SK-N-SH (cell line): ENCODE results near the gene MEX3D. TPM values are rescaled to one million over a fixed set of nuclear protein-coding genes. Genes with fewer than 3 reads are reported as not detected.
A peak's percentile ranks its signal among the peaks of the same experiment; 100 is the strongest.

Source experiments
- CTCF ChIA-PET: fragments of 300-600, 350-600 bp; formaldehyde crosslinking; extraction: SDS; loops from one replicate; lab custom pipeline; 2021; lab: Yijun Ruan, JAX
- POLR2A ChIA-PET: fragments of 350-600 bp; sonication (Branson Sonifier 250); formaldehyde crosslinking; extraction: SDS; loops from one replicate; lab custom pipeline; 2020; ENCODE audit warnings: antibody characterized with exemption, inconsistent platforms; lab: Yijun Ruan, JAX
- DNase-seq: peaks from one replicate; pipeline ENCODE4 v3.0.0; 2012
- H2AFZ ChIP-seq: fragments of 200-600 bp; sonication (generic); 2 replicates; pipeline ENCODE4 v1.8.1; 2016; ENCODE audit warnings: antibody characterized with exemption, mild to moderate bottlenecking, low read depth
- H3F3A ChIP-seq: fragments of 200-600 bp; sonication (generic); replicated peaks from 2 replicates; pipeline ENCODE3; 2016; ENCODE audit warnings: antibody characterized with exemption, mild to moderate bottlenecking; ENCODE audit not compliant: insufficient read depth
- H3K27ac ChIP-seq, 2 experiments: fragments of 200-500 bp in 1 of 2; fragments of 200-600 bp in 1 of 2; sonication (Bioruptor generic) in 1 of 2; sonication (generic), shearing (Covaris generic) in 1 of 2; 2 replicates each; pipeline versions ENCODE4 v1.5.1 to v1.6.1; 2014 to 2016; ENCODE audit warnings: low read depth in 2 of 2, inconsistent platforms in 1 of 2, low read length in 1 of 2, mild to moderate bottlenecking in 1 of 2, mixed read lengths in 1 of 2
- H3K27me3 ChIP-seq: fragments of 200-600 bp; sonication (generic), shearing (Covaris generic); 2 replicates; pipeline ENCODE4 v1.6.1; 2016; ENCODE audit warnings: mixed run types; ENCODE audit not compliant: insufficient read depth
- H3K36me3 ChIP-seq, 2 experiments: fragments of 200-500 bp in 1 of 2; fragments of 200-600 bp in 1 of 2; sonication (Bioruptor generic) in 1 of 2; sonication (generic) in 1 of 2; replicated peaks in 1 of 2; 2 replicates each; pipeline versions ENCODE3 to v1.5.1; 2014 to 2016; ENCODE audit warnings: low read length in 1 of 2, mild to moderate bottlenecking in 1 of 2; ENCODE audit not compliant: insufficient read depth in 2 of 2, control insufficient read depth in 1 of 2
- H3K4me1 ChIP-seq, 2 experiments: fragments of 200-500 bp in 1 of 2; fragments of 200-600 bp in 1 of 2; sonication (Bioruptor generic) in 1 of 2; sonication (generic), shearing (Covaris generic) in 1 of 2; 2 replicates each; pipeline versions ENCODE4 v1.5.1 to v1.6.1; 2014 to 2016; ENCODE audit warnings: low read depth in 1 of 2, low read length in 1 of 2, mixed run types in 1 of 2; ENCODE audit not compliant: insufficient read depth in 2 of 2, control insufficient read depth in 1 of 2
- H3K4me2 ChIP-seq: fragments of 200-600 bp; sonication (generic), shearing (Covaris generic); 2 replicates; pipeline ENCODE4 v1.6.1; 2017; ENCODE audit warnings: mixed run types
- H3K4me3 ChIP-seq, 2 experiments: fragments of 200-500 bp in 1 of 2; fragments of 200-600 bp in 1 of 2; sonication (Bioruptor generic) in 1 of 2; sonication (generic), shearing (Covaris generic) in 1 of 2; 2 replicates each; pipeline versions ENCODE4 v1.5.1 to v1.8.1; 2014 to 2016; ENCODE audit warnings: low read depth in 2 of 2, inconsistent platforms in 1 of 2, low read length in 1 of 2, mild to moderate bottlenecking in 1 of 2, mixed read lengths in 1 of 2, moderate library complexity in 1 of 2
- H3K79me2 ChIP-seq: fragments of 200-600 bp; sonication (generic); 2 replicates; pipeline ENCODE4 v1.8.1; 2017; ENCODE audit warnings: mild to moderate bottlenecking; ENCODE audit not compliant: insufficient read depth
- H3K9ac ChIP-seq: fragments of 200-600 bp; sonication (generic); 2 replicates; pipeline ENCODE4 v1.6.1; 2017; ENCODE audit warnings: mixed run types
- H3K9me2 ChIP-seq: fragments of 200-600 bp; sonication (generic); 2 replicates; pipeline ENCODE4 v1.6.1; 2017; ENCODE audit warnings: mixed run types
- H3K9me3 ChIP-seq: fragments of 200-600 bp; sonication (generic); 2 replicates; pipeline ENCODE4 v1.6.1; 2017; ENCODE audit warnings: mixed run types, mild to moderate bottlenecking, moderate library complexity
- H4K20me1 ChIP-seq: fragments of 200-600 bp; sonication (generic); 2 replicates; pipeline ENCODE4 v1.6.1; 2017; ENCODE audit warnings: mild to moderate bottlenecking, mixed run types; ENCODE audit not compliant: insufficient read depth
- ELF1 ChIP-seq: IDR thresholded peaks from 2 replicates; pipeline ENCODE4 v1.4.0; 2012
- EP300 ChIP-seq, 2 experiments: IDR thresholded peaks; 2 replicates each; pipeline versions ENCODE4 v1.4.0 to v1.6.1; 2012; ENCODE audit warnings: borderline replicate concordance in 1 of 2, low read depth in 1 of 2, low read length in 1 of 2
- FOXM1 ChIP-seq: IDR thresholded peaks from 2 replicates; pipeline ENCODE4 v1.4.0; 2012; ENCODE audit warnings: low read depth, mild to moderate bottlenecking
- GABPA ChIP-seq: IDR thresholded peaks from 2 replicates; pipeline ENCODE4 v1.4.0; 2012; ENCODE audit warnings: low read depth, mild to moderate bottlenecking
- GATA2 ChIP-seq: sonication (generic); formaldehyde crosslinking; IDR thresholded peaks from 2 replicates; pipeline ENCODE4 v1.5.0; 2020; ENCODE audit warnings: mild to moderate bottlenecking, missing genetic modification reagents
- JUND ChIP-seq: IDR thresholded peaks from 2 replicates; pipeline ENCODE4 v1.4.0; 2012
- MEF2A ChIP-seq: IDR thresholded peaks from 2 replicates; pipeline ENCODE4 v1.4.0; 2012; ENCODE audit warnings: low read depth, borderline replicate concordance
- NFIC ChIP-seq: IDR thresholded peaks from 2 replicates; pipeline ENCODE4 v1.4.0; 2012; ENCODE audit warnings: borderline replicate concordance
- POLR2AphosphoS5 ChIP-seq: IDR thresholded peaks from 2 replicates; pipeline ENCODE4 v1.6.1; 2012; ENCODE audit warnings: low read depth, low read length
- RAD21 ChIP-seq: IDR thresholded peaks from 2 replicates; pipeline ENCODE4 v1.6.1; 2012; ENCODE audit warnings: mild to moderate bottlenecking, low read length
- RFX5 ChIP-seq: IDR thresholded peaks from 2 replicates; pipeline ENCODE4 v1.6.1; 2012; ENCODE audit warnings: mild to moderate bottlenecking, improper control_type of control experiment, low read length
- SMC3 ChIP-seq: IDR thresholded peaks from 2 replicates; pipeline ENCODE4 v1.6.1; 2012; ENCODE audit warnings: low read depth, low read length, improper control_type of control experiment
- TAF1 ChIP-seq: IDR thresholded peaks from 2 replicates; pipeline ENCODE4 v1.6.1; 2012; ENCODE audit warnings: low read depth, mild to moderate bottlenecking, low read length, moderate library complexity, borderline replicate concordance
- TEAD4 ChIP-seq: IDR thresholded peaks from 2 replicates; pipeline ENCODE4 v1.4.0; 2012; ENCODE audit warnings: mild to moderate bottlenecking, borderline replicate concordance; ENCODE audit not compliant: insufficient read depth
- YY1 ChIP-seq: IDR thresholded peaks from 2 replicates; pipeline ENCODE4 v1.4.0; 2012; ENCODE audit warnings: low read depth, mild to moderate bottlenecking
- WGBS: methylation state at CpG from one replicate; pipeline ENCODE4 v1.1.6; 2017; ENCODE audit warnings: low lambda C conversion rate; 5-methylcytosine and 5-hydroxymethylcytosine counted together
- polyA plus RNA-seq, 3 experiments: library from polyadenylated mRNA; depleted of rRNA; stranded (reverse); fragments of >200 nt; gene quantifications; 2 replicates each; pipeline ENCODE4 v1.2.3, GENCODE V29; 2012
- TF ChIP-seq, protein P1 (sequence below): fragments of 150-350 bp; IDR thresholded peaks from 2 replicates; pipeline ENCODE4 v1.6.1; 2016; ENCODE audit warnings: mild to moderate bottlenecking, low read depth, low read length
- TF ChIP-seq, protein P2 (sequence below): fragments of 200-600 bp; sonication (generic); IDR thresholded peaks from 2 replicates; pipeline ENCODE4 v1.6.1; 2017; ENCODE audit warnings: antibody characterized with exemption, mild to moderate bottlenecking, moderate library complexity
- TF ChIP-seq, protein P3 (sequence below): IDR thresholded peaks from 2 replicates; pipeline ENCODE4 v1.4.0; 2012; ENCODE audit warnings: low read depth, borderline replicate concordance

MEX3D gene
- polyA plus RNA-seq, 1 of the 3 experiments (the other 2 are of a cell fraction) = 14.9 TPM

DNA sequence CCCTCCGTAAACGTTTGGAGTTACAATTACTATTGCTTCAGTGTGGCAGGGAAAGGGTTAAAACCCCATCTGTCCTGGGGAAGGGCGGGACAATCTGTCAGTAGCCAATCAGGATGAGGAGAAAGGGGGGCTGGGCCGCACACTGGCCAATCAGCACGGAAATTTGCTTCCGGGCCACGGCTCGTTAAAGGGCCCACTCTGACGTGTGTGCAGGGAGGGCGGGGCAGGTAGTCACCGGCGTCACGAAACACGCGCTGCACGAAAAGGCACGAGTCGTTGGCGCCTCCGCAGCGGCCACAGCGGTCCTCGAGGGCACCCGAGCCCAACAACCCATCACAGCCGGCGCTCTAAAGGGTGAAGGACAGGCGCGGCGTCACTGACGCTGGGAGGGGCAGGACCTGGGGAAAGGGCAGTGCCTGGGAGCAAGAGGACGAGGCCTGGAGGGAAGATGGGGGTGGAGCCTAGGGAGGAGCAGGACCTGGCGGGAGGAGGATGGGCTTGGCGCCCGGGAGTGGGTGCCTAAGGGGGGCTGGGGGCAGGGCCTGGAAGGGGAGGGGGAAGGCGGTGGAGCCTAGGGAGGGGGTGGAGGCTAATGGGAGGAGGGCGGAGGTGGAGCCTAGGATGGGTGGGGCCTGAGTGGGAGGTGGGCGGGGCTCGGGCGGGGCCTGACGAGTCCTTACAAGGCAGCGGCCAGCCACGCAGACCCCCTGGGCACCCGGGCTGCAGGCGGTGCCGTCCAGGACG, 60.2 kb downstream of the MEX3D start (continued):
- TF ChIP-seq, protein P1, sequence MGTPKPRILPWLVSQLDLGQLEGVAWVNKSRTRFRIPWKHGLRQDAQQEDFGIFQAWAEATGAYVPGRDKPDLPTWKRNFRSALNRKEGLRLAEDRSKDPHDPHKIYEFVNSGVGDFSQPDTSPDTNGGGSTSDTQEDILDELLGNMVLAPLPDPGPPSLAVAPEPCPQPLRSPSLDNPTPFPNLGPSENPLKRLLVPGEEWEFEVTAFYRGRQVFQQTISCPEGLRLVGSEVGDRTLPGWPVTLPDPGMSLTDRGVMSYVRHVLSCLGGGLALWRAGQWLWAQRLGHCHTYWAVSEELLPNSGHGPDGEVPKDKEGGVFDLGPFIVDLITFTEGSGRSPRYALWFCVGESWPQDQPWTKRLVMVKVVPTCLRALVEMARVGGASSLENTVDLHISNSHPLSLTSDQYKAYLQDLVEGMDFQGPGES = peak; percentile 90

DNA sequence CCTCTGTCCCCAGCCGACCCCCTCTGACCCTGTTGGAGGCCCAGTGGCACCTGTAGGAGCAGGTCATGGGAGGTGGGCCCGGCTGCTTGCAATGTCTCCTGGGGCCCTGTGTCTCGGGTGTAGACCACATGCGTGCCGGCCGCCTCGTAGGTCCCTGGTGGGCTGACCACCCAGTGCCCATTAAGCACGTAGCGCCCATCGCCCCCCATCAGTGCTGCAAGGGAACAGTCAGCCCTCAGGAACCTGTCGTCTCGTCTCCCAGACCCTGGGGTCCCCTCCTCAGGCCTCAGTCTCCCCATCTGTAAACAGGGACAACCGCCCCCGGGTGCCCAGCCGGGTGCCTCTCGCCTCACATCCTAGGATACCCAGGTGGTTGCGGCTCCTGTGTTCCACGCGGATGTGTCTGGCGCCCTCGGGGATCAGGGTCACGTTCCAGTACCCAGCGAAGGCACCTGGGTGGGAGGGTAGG, 60.9 kb downstream of the MEX3D start:
- TF ChIP-seq EP300 (IDR thresholded peaks at IDR 0.05; ENCODE audit: borderline replicate concordance in 1 of 2, low read depth in 1 of 2, low read length in 1 of 2) (no peak), FOXM1 (no peak), RFX5 (no peak), GABPA (no peak), YY1 (no peak), TEAD4 (no peak), GATA2 (no peak), POLR2AphosphoS5 (no peak), MEF2A (no peak), NFIC (no peak), JUND (no peak), ELF1 (no peak), RAD21 (no peak), SMC3 (no peak), TAF1 (no peak)
- TF ChIP-seq, protein P2, sequence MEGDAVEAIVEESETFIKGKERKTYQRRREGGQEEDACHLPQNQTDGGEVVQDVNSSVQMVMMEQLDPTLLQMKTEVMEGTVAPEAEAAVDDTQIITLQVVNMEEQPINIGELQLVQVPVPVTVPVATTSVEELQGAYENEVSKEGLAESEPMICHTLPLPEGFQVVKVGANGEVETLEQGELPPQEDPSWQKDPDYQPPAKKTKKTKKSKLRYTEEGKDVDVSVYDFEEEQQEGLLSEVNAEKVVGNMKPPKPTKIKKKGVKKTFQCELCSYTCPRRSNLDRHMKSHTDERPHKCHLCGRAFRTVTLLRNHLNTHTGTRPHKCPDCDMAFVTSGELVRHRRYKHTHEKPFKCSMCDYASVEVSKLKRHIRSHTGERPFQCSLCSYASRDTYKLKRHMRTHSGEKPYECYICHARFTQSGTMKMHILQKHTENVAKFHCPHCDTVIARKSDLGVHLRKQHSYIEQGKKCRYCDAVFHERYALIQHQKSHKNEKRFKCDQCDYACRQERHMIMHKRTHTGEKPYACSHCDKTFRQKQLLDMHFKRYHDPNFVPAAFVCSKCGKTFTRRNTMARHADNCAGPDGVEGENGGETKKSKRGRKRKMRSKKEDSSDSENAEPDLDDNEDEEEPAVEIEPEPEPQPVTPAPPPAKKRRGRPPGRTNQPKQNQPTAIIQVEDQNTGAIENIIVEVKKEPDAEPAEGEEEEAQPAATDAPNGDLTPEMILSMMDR = no peak
- TF ChIP-seq, protein P3, sequence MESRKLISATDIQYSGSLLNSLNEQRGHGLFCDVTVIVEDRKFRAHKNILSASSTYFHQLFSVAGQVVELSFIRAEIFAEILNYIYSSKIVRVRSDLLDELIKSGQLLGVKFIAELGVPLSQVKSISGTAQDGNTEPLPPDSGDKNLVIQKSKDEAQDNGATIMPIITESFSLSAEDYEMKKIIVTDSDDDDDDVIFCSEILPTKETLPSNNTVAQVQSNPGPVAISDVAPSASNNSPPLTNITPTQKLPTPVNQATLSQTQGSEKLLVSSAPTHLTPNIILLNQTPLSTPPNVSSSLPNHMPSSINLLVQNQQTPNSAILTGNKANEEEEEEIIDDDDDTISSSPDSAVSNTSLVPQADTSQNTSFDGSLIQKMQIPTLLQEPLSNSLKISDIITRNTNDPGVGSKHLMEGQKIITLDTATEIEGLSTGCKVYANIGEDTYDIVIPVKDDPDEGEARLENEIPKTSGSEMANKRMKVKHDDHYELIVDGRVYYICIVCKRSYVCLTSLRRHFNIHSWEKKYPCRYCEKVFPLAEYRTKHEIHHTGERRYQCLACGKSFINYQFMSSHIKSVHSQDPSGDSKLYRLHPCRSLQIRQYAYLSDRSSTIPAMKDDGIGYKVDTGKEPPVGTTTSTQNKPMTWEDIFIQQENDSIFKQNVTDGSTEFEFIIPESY = no peak
- Histone ChIP-seq H3K27me3 (0 out of 2 replicates have a peak, but pooled peaks cover 5% of the 10 kb centered on the region), H3K9ac (no peak overlapping the region), H4K20me1 (no peaks in the 10 kb centered on the region), H3K4me2 (peak overlapping the region; percentile 48; the same call in 1 of the 2 replicates), H3K4me1 (peaks cover 5 to 15% of the 10 kb centered on the region in 2 experiments; a peak in 2 of 4 replicates), H3K27ac (peak overlapping the region; percentile 3 to 83; a peak in 2 of 4 replicates), H3F3A (peaks cover 13% of the 10 kb centered on the region), H3K9me3 (no peaks in the 10 kb centered on the region), H3K79me2 (no peaks in the 10 kb centered on the region), H3K4me3 (peak overlapping the region in 1 of 2 experiments; percentile 40; a peak in 2 of 4 replicates), H2AFZ (0 out of 2 replicates have a peak overlapping the region, but pooled peaks have one; percentile 45), H3K9me2 (no peaks in the 10 kb centered on the region), H3K36me3 (no peaks in the 10 kb centered on the region)
- POLR2A ChIA-PET = no interaction called here
- CTCF ChIA-PET = no interaction called here
- WGBS = 54% methylated on average over 15 of the region's 23 CpGs
- DNase-seq = no peak
